ENCODE data around the gene NEK10.

- TF ChIP-seq RFX1 (IDR thresholded peaks at IDR 0.05) (no peak), SAP30 (IDR thresholded peaks at IDR 0.05; ENCODE audit: borderline replicate concordance, insufficient read depth, low read depth, low read length, poor library complexity, severe bottlenecking) (no peak), SIX5 (IDR thresholded peaks at IDR 0.05; ENCODE audit: borderline replicate concordance in 1 of 2, insufficient read depth in 1 of 2, low read depth in 1 of 2, low read length in 2 of 2) (no peak), CTCF (IDR thresholded peaks at IDR 0.05 in 2 of 3, conservative IDR thresholded peaks at IDR 0.05 in 1 of 3; ENCODE audit: insufficient read depth in 2 of 3, low read depth in 1 of 3, low read length in 3 of 3) (no peak), PBX2 (CRISPR knock-in tag; IDR thresholded peaks at IDR 0.05; ENCODE audit: low read depth) (no peak), PBX2 (tag; conservative IDR thresholded peaks at IDR 0.05; ENCODE audit: low read depth) (no peak), CTCFL (IDR thresholded peaks at IDR 0.05; ENCODE audit: borderline replicate concordance, insufficient read depth, low read depth, low read length, poor library complexity, severe bottlenecking) (no peak), TOE1 (IDR thresholded peaks at IDR 0.05; ENCODE audit: borderline replicate concordance) (no peak), TOE1 (CRISPR knock-in tag; IDR thresholded peaks at IDR 0.05; ENCODE audit: borderline replicate concordance, low read depth) (no peak), EGR1 (conservative IDR thresholded peaks at IDR 0.05) (no peak), CBX2 (IDR thresholded peaks at IDR 0.05; ENCODE audit: insufficient read depth, low read length, poor library complexity, severe bottlenecking) (no peak), ZBTB7A (IDR thresholded peaks at IDR 0.05; ENCODE audit: borderline replicate concordance, control insufficient read depth, low read depth, low read length) (no peak), PYGO2 (tag; IDR thresholded peaks at IDR 0.05) (no peak), RAD51 (IDR thresholded peaks at IDR 0.05; ENCODE audit: borderline replicate concordance, low read depth) (no peak), BCLAF1 (IDR thresholded peaks at IDR 0.05; ENCODE audit: borderline replicate concordance in 1 of 2, control insufficient read depth in 1 of 2, low read depth in 2 of 2, low read length in 1 of 2) (no peak), TARDBP (IDR thresholded peaks at IDR 0.05) (no peak)
These were observed 203.9 kb downstream of the NEK10 start for GRCh38 chr3:27165321-27165721.
